NCI-H1048 (cell line): ENCODE measurements around the gene PCDHGB5.

Source experiments
- DNase-seq: peaks from one replicate; lab custom pipeline; 2025; lab: John Stamatoyannopoulos, UW

The PCDHGB5 gene

GRCh38 chr5:141441571-141442170 is 43.9 kb downstream of the PCDHGB5 start:
- DNase-seq: no peak
